GM12878 (cell line): ENCODE results near the gene HSD17B12. TPM values are rescaled to one million over a fixed set of nuclear protein-coding genes. Genes with fewer than 3 reads are reported as not detected.

ENCODE experiments used
- ATAC-seq: fragments of 200-7000 bp; cut with Tn5 transposase; 3 replicates; pipeline ENCODE4 v1.9.1; 2020; ENCODE audit warnings: mild to moderate bottlenecking, moderate library complexity
- BruUV-seq: library from RNA; stranded (reverse); fragments of 400-500 nt; replicated peaks from 2 replicates; lab custom pipeline; 2021; lab: Mats Ljungman, UMichigan
- CTCF ChIA-PET: fragments of 300-600 bp; sonication (Branson Sonifier 250); formaldehyde crosslinking; extraction: SDS; loops from one replicate; lab custom pipeline; 2021; ENCODE audit warnings: inconsistent platforms; lab: Yijun Ruan, JAX
- POLR2A ChIA-PET: fragments of 350-600 bp; formaldehyde crosslinking; extraction: SDS; loops from one replicate; lab custom pipeline; 2021; ENCODE audit warnings: inconsistent platforms; lab: Charles Lee
- RAD21 ChIA-PET: fragments of 300-600 bp; sonication (Branson Sonifier 250); formaldehyde crosslinking; loops from one replicate; lab custom pipeline; 2023; ENCODE audit warnings: antibody characterized with exemption; ENCODE audit not compliant: unreplicated experiment; lab: Charles Lee
- SMC1A ChIA-PET: fragments of 300-600 bp; sonication (Branson Sonifier 250); formaldehyde crosslinking; loops from one replicate; lab custom pipeline; 2023; ENCODE audit not compliant: unreplicated experiment, uncharacterized antibody; lab: Charles Lee
- DNase-seq: peaks from one replicate; pipeline ENCODE4 v3.0.0-alpha.2; 2011; ENCODE audit warnings: low read depth, low spot score
- FAIRE-seq: peaks from 3 replicates; lab custom pipeline; 2011; peaks lifted over from hg19 to GRCh38; lab: Jason Lieb, UNC
- H2AFZ ChIP-seq: 2 replicates; pipeline ENCODE4 v1.6.0; 2011; ENCODE audit warnings: low read depth, low read length, control low read depth; ENCODE audit not compliant: control insufficient read depth
- H3K27ac ChIP-seq: 2 replicates; pipeline ENCODE4 v1.5.1; 2011; ENCODE audit warnings: control low read depth; ENCODE audit not compliant: control insufficient read depth, insufficient read depth
- H3K27me3 ChIP-seq, 2 experiments: replicated peaks in 1 of 2; 2 replicates each; pipeline versions ENCODE4 v1.6.0 to v1.6.1; 2011; ENCODE audit warnings: low read length in 1 of 2; ENCODE audit not compliant: control insufficient read depth in 2 of 2, insufficient read depth in 2 of 2
- H3K36me3 ChIP-seq, 2 experiments: 2 replicates each; pipeline ENCODE4 v1.5.1; 2011; ENCODE audit warnings: low read length in 1 of 2; ENCODE audit not compliant: control insufficient read depth in 2 of 2, insufficient read depth in 2 of 2
- H3K4me1 ChIP-seq: 2 replicates; pipeline ENCODE4 v1.6.1; 2011; ENCODE audit warnings: mild to moderate bottlenecking, low read length, moderate library complexity, mixed read lengths; ENCODE audit not compliant: control insufficient read depth, insufficient read depth
- H3K4me2 ChIP-seq: 2 replicates; pipeline ENCODE4 v1.6.0; 2011; ENCODE audit warnings: control low read depth; ENCODE audit not compliant: control insufficient read depth, insufficient read depth
- H3K4me3 ChIP-seq: fragments of 200-600 bp; sonication (generic); 2 replicates; pipeline ENCODE4 v1.5.1; 2016
- H3K79me2 ChIP-seq: 2 replicates; pipeline ENCODE4 v1.6.0; 2011; ENCODE audit warnings: low read length; ENCODE audit not compliant: control insufficient read depth, insufficient read depth
- H3K9ac ChIP-seq: 2 replicates; pipeline ENCODE4 v1.8.0; 2011; ENCODE audit warnings: low read length, control low read depth, mixed read lengths; ENCODE audit not compliant: control insufficient read depth, insufficient read depth
- H3K9me3 ChIP-seq: replicated peaks from 3 replicates; pipeline ENCODE4 v1.5.1; 2011; ENCODE audit warnings: mild to moderate bottlenecking, low read length; ENCODE audit not compliant: control insufficient read depth, insufficient read depth
- H4K20me1 ChIP-seq: 2 replicates; pipeline ENCODE4 v1.6.0; 2011; ENCODE audit not compliant: control insufficient read depth, insufficient read depth
- BCL3 ChIP-seq: IDR thresholded peaks from 2 replicates; pipeline ENCODE4 v1.6.1; 2011; ENCODE audit warnings: borderline replicate concordance, low read depth, mild to moderate bottlenecking, moderate library complexity, low read length; ENCODE audit not compliant: insufficient read depth, poor library complexity, severe bottlenecking
- CBX5 ChIP-seq: sonication (generic); IDR thresholded peaks from 2 replicates; pipeline ENCODE4 v1.6.1; 2016; ENCODE audit warnings: low read depth, moderate library complexity, mild to moderate bottlenecking, inconsistent platforms
- FOS ChIP-seq: IDR thresholded peaks from 3 replicates; pipeline ENCODE4 v1.6.1; 2011; ENCODE audit warnings: borderline replicate concordance; ENCODE audit not compliant: insufficient read length; ENCODE audit errors: extremely low read depth
- FOXK2 ChIP-seq: fragments of 450-650 bp; IDR thresholded peaks from 2 replicates; pipeline ENCODE4 v1.6.1; 2017; ENCODE audit warnings: mild to moderate bottlenecking, moderate library complexity
- NFIC ChIP-seq: IDR thresholded peaks from 2 replicates; pipeline ENCODE4 v1.6.1; 2012; ENCODE audit warnings: low read depth, mild to moderate bottlenecking, inconsistent platforms, low read length, moderate library complexity
- NR2C1 ChIP-seq: fragments of 450-650 bp; IDR thresholded peaks from 2 replicates; pipeline ENCODE4 v1.6.1; 2017; ENCODE audit warnings: antibody characterized with exemption, mild to moderate bottlenecking, moderate library complexity
- PBX3 ChIP-seq: IDR thresholded peaks from 2 replicates; pipeline ENCODE4 v1.6.1; 2011; ENCODE audit warnings: mild to moderate bottlenecking, low read depth, low read length, moderate library complexity; ENCODE audit not compliant: insufficient replicate concordance
- RELA ChIP-seq: fragments of 450-650 bp; IDR thresholded peaks from 2 replicates; pipeline ENCODE4 v1.8.0; 2014; ENCODE audit warnings: borderline replicate concordance; ENCODE audit not compliant: partially characterized antibody
- SRF ChIP-seq, 2 experiments: IDR thresholded peaks; 2 replicates each; pipeline ENCODE4 v1.6.1; 2011; ENCODE audit warnings: low read depth in 2 of 2, low read length in 2 of 2, mild to moderate bottlenecking in 1 of 2, moderate library complexity in 1 of 2
- WGBS: methylation state at CpG from one replicate; pipeline ENCODE4 v1.1.6; 2016; ENCODE audit warnings: low lambda C conversion rate; ENCODE audit not compliant: insufficient replicate concordance, insufficient coverage; ENCODE audit errors: missing lambda C conversion rate; 5-methylcytosine and 5-hydroxymethylcytosine counted together
- in situ Hi-C: fragments of 300-500 bp; cut with MboI; formaldehyde crosslinking; loops from 9 replicates; pipeline ENCODE4 v1.14.3; 2018; ENCODE audit warnings: mixed read lengths
- intact Hi-C: fragments of 100-400 bp; cut with micrococcal nuclease; formaldehyde crosslinking; loops from one replicate; pipeline ENCODE4 v1.14.2; 2022; ENCODE audit not compliant: unreplicated experiment
- polyA plus RNA-seq, 11 experiments: library from polyadenylated mRNA; depleted of rRNA in 4 of 11; unstranded in 6 of 11; stranded (reverse) in 5 of 11; fragments of >200 nt; fragmentation: Nextera tagmentation in 4 of 11; fragmentation: Illumina TruSeq in 1 of 11; extraction: Ambion mirVana in 4 of 11; extraction: Trizol in 1 of 11; gene quantifications; 1 replicate in 1 of 11; 2 replicates in 10 of 11; pipeline versions ENCODE4 v1.2.1 to v1.2.3, GENCODE V29; 2011 to 2016; ENCODE audit warnings: inconsistent platforms in 2 of 11, missing spikeins in 2 of 11, low read depth in 1 of 11
- total RNA-seq, 4 experiments: library from RNA; depleted of rRNA in 3 of 4; stranded (reverse); fragments of >200 nt in 3 of 4; fragmentation: Illumina TruSeq in 1 of 4; extraction: Trizol in 1 of 4; gene quantifications; 2 replicates each; pipeline versions ENCODE4 v1.2.1 to v1.2.3, GENCODE V29; 2013 to 2021
- TF ChIP-seq, protein P1 (sequence below): fragments of 450-650 bp; IDR thresholded peaks from 2 replicates; pipeline ENCODE4 v1.6.1; 2014; ENCODE audit warnings: mild to moderate bottlenecking
- TF ChIP-seq, protein P2 (sequence below): fragments of 450-650 bp; IDR thresholded peaks from 2 replicates; pipeline ENCODE4 v1.6.1; 2016; ENCODE audit warnings: mild to moderate bottlenecking
- TF ChIP-seq, protein P3 (sequence below): IDR thresholded peaks from 2 replicates; pipeline ENCODE4 v1.6.1; 2011; ENCODE audit warnings: borderline replicate concordance, low read depth, mild to moderate bottlenecking, moderate library complexity, mixed read lengths, low read length; ENCODE audit not compliant: insufficient read depth; ENCODE audit errors: extremely low read length

HSD17B12 gene
- total and polyA plus RNA-seq, 10 of the 15 experiments (the other 5 are each of a cell fraction or from before 2014, with no cell fraction given), result 23.6 to 88.0 (median 64.7) TPM

GRCh38 chr11:43868852-43869567, 188.5 kb downstream of the HSD17B12 start (continued):
- peak; percentile 43 for TF ChIP-seq BCL3
- no peak for TF ChIP-seq FOS
- TF ChIP-seq, protein P1, sequence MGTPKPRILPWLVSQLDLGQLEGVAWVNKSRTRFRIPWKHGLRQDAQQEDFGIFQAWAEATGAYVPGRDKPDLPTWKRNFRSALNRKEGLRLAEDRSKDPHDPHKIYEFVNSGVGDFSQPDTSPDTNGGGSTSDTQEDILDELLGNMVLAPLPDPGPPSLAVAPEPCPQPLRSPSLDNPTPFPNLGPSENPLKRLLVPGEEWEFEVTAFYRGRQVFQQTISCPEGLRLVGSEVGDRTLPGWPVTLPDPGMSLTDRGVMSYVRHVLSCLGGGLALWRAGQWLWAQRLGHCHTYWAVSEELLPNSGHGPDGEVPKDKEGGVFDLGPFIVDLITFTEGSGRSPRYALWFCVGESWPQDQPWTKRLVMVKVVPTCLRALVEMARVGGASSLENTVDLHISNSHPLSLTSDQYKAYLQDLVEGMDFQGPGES, result no peak
- no peak; the same call in 1 of the 2 replicates for TF ChIP-seq FOXK2

DNA sequence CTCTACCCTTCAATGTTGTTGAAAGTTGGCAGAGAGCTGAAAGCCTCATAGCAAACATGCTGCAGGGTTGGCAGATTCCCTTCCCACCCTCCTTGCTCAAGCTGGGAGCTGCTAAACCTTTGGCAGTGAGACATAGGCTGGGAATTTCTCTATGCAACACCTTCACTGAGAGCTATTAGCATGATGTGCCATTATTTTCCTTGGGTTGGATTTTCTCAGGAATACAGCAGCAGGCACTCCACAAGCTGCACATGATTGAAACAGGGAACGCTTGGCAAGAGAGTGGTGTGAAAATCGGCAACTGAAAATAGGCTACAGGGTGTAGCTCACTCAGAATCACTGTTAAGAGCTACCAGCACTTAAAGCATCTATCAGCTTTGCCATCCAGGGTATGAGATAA, 190.5 kb downstream of the HSD17B12 start:
- FAIRE-seq (no peak), DNase-seq (no peak), ATAC-seq (no peak)
- Histone ChIP-seq H3K27me3 (peaks cover 5 to 6% of the 10 kb centered on the region in 2 experiments; a peak in 3 of 4 replicates), H3K9me3 (no peaks in the 10 kb centered on the region; the same call in 1 of the 3 replicates), H3K36me3 (no peaks in the 10 kb centered on the region), H3K4me2 (no peak overlapping the region), H4K20me1 (no peaks in the 10 kb centered on the region), H3K4me1 (peaks cover 10% of the 10 kb centered on the region), H3K9ac (no peak overlapping the region), H3K79me2 (no peaks in the 10 kb centered on the region), H3K27ac (no peak overlapping the region), H3K4me3 (no peak overlapping the region), H2AFZ (no peak overlapping the region)
- no TSS peak for BruUV-seq
- SMC1A ChIA-PET, result interaction anchor here (0.6 kb wide), 1 partner anchor 118 kb away, joined by 3 read pairs; no protein-coding TSS in a partner anchor
- RAD21 ChIA-PET, result no interaction called here
- POLR2A ChIA-PET, result no interaction called here
- 0% methylated on average over 2 of the region's 2 CpGs for WGBS
- intact Hi-C loops (no loop called here), in situ Hi-C loops (no loop called here)
- CTCF ChIA-PET, result interaction anchor here (0.7 to 1.1 kb wide), 3 partner anchors 15 to 45 kb away, joined by 3 to 4 read pairs (median 3); no protein-coding TSS in a partner anchor
- no peak for TF ChIP-seq NFIC
- TF ChIP-seq RELA, result no peak
- TF ChIP-seq, protein P2, sequence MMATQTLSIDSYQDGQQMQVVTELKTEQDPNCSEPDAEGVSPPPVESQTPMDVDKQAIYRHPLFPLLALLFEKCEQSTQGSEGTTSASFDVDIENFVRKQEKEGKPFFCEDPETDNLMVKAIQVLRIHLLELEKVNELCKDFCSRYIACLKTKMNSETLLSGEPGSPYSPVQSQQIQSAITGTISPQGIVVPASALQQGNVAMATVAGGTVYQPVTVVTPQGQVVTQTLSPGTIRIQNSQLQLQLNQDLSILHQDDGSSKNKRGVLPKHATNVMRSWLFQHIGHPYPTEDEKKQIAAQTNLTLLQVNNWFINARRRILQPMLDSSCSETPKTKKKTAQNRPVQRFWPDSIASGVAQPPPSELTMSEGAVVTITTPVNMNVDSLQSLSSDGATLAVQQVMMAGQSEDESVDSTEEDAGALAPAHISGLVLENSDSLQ, result no peak
- TF ChIP-seq PBX3, result no peak
- TF ChIP-seq NR2C1, result no peak
- no peak for TF ChIP-seq SRF (IDR thresholded peaks at IDR 0.05; ENCODE audit: low read depth in 2 of 2, low read length in 2 of 2)
- TF ChIP-seq, protein P3, sequence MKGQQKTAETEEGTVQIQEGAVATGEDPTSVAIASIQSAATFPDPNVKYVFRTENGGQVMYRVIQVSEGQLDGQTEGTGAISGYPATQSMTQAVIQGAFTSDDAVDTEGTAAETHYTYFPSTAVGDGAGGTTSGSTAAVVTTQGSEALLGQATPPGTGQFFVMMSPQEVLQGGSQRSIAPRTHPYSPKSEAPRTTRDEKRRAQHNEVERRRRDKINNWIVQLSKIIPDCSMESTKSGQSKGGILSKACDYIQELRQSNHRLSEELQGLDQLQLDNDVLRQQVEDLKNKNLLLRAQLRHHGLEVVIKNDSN, result no peak
- no peak for TF ChIP-seq CBX5
- TF ChIP-seq FOS, result no peak
